Mesendoderm (in vitro differentiated cells): Measurements from ENCODE around the gene EIF3I.

Experiments used
- DNase-seq: peaks from one replicate; pipeline ENCODE4 v3.0.0; 2013
- H2AK5ac ChIP-seq: 2 replicates; pipeline ENCODE4 v1.6.1; 2013; ENCODE audit warnings: low read length, inconsistent platforms
- H2BK120ac ChIP-seq: 2 replicates; pipeline ENCODE4 v1.6.1; 2013; ENCODE audit warnings: low read depth, mild to moderate bottlenecking, low read length, moderate library complexity, mixed read lengths
- H2BK15ac ChIP-seq: replicated peaks from 2 replicates; pipeline ENCODE4 v1.6.1; 2013; ENCODE audit warnings: low read depth, mild to moderate bottlenecking, moderate library complexity
- H2BK5ac ChIP-seq: 2 replicates; pipeline ENCODE4 v1.6.1; 2013; ENCODE audit warnings: low read length, inconsistent platforms
- H3K18ac ChIP-seq: 2 replicates; pipeline ENCODE4 v1.6.1; 2013; ENCODE audit warnings: mild to moderate bottlenecking, low read length, mixed read lengths
- H3K23ac ChIP-seq: one replicate; pipeline ENCODE4 v1.6.1; 2013; ENCODE audit warnings: low read length
- H3K27ac ChIP-seq: 2 replicates; pipeline ENCODE4 v1.5.1; 2013; ENCODE audit warnings: low read depth, mild to moderate bottlenecking, inconsistent platforms, low read length, moderate library complexity
- H3K27me3 ChIP-seq: 2 replicates; pipeline ENCODE4 v1.6.1; 2013; ENCODE audit warnings: low read length, control low read depth, mild to moderate bottlenecking, inconsistent platforms; ENCODE audit not compliant: insufficient read depth, poor library complexity
- H3K36me3 ChIP-seq: 2 replicates; pipeline ENCODE4 v1.6.1; 2013; ENCODE audit warnings: low read length, inconsistent platforms; ENCODE audit not compliant: control insufficient read depth, insufficient read depth
- H3K4ac ChIP-seq: one replicate; pipeline ENCODE4 v1.6.1; 2013; ENCODE audit warnings: low read depth, mild to moderate bottlenecking, low read length, moderate library complexity
- H3K4me1 ChIP-seq: 2 replicates; pipeline ENCODE4 v1.6.1; 2013; ENCODE audit warnings: low read depth, low read length, inconsistent platforms; ENCODE audit not compliant: control insufficient read depth
- H3K4me2 ChIP-seq: 2 replicates; pipeline ENCODE4 v1.6.1; 2013; ENCODE audit warnings: low read length
- H3K4me3 ChIP-seq: 2 replicates; pipeline ENCODE4 v1.5.1; 2013; ENCODE audit warnings: mild to moderate bottlenecking, low read length
- H3K56ac ChIP-seq: one replicate; pipeline ENCODE4 v1.6.1; 2013; ENCODE audit warnings: low read length
- H3K79me1 ChIP-seq: 2 replicates; pipeline ENCODE4 v1.6.1; 2013; ENCODE audit warnings: low read length, inconsistent platforms
- H3K79me2 ChIP-seq: 2 replicates; pipeline ENCODE4 v1.6.1; 2013; ENCODE audit warnings: mild to moderate bottlenecking, low read length; ENCODE audit not compliant: control insufficient read depth, insufficient read depth
- H3K9ac ChIP-seq: 2 replicates; pipeline ENCODE4 v1.6.1; 2013; ENCODE audit warnings: low read length, inconsistent platforms
- H4K5ac ChIP-seq: one replicate; pipeline ENCODE4 v1.6.1; 2013; ENCODE audit warnings: low read length
- H4K8ac ChIP-seq: one replicate; pipeline ENCODE4 v1.6.1; 2013; ENCODE audit warnings: low read depth, mild to moderate bottlenecking, control low read depth, low read length, moderate library complexity
- WGBS: extraction: QIAGEN DNeasy Blood & Tissue Kit; methylation state at CpG from one replicate; pipeline ENCODE4 v1.1.7; 2013; ENCODE audit warnings: low lambda C conversion rate, missing lambda C conversion rate; ENCODE audit not compliant: insufficient coverage; ENCODE audit errors: extremely low coverage; 5-methylcytosine and 5-hydroxymethylcytosine counted together

The EIF3I gene

DNA sequence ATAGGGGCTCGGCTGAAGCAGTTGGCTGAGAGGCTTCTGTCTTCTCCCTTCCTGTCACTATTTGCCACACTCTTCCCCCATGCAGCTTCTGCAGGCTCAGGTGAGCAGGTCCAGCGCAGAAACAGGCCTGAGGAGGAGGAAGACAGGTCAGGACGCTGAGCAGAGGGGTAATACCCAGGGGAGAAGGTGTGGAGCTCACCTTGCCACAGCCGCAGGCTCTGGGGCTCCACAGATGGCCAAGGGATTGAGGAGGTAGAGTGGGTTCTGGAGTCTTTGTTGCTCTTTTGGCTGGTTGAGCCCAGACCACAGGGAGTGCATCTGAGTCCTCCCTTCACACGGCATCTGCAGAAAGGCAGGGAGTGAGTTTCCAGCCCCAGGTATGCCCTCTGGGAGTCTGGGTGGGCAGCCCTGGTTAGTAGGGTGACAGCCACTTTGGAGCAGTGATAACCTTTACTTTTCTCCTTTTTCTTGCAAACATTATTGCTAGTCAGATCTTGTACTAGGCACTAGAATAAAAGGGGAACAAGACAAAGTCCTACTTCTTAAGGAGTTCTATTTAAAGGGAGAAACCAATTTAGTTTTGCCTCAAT is 9.7 kb downstream of the EIF3I start:
- Histone ChIP-seq H2AK5ac (no peak overlapping the region), H4K5ac (no peak overlapping the region), H3K4ac (no peak overlapping the region), H3K23ac (no peak overlapping the region), H3K9ac (no peak overlapping the region), H2BK120ac (no peak overlapping the region), H3K79me2 (no peaks in the 10 kb centered on the region), H3K56ac (no peak overlapping the region), H3K27me3 (no peaks in the 10 kb centered on the region), H3K4me1 (no peaks in the 10 kb centered on the region), H3K4me3 (no peak overlapping the region), H3K36me3 (peaks cover 13% of the 10 kb centered on the region), H3K79me1 (no peaks in the 10 kb centered on the region), H3K4me2 (no peak overlapping the region), H4K8ac (no peak overlapping the region), H2BK5ac (no peak overlapping the region), H3K18ac (no peak overlapping the region), H2BK15ac (no peak overlapping the region), H3K27ac (no peak overlapping the region)
- WGBS, result no CpG with 5 or more reads among the region's 5 CpGs
- DNase-seq, result no peak

DNA sequence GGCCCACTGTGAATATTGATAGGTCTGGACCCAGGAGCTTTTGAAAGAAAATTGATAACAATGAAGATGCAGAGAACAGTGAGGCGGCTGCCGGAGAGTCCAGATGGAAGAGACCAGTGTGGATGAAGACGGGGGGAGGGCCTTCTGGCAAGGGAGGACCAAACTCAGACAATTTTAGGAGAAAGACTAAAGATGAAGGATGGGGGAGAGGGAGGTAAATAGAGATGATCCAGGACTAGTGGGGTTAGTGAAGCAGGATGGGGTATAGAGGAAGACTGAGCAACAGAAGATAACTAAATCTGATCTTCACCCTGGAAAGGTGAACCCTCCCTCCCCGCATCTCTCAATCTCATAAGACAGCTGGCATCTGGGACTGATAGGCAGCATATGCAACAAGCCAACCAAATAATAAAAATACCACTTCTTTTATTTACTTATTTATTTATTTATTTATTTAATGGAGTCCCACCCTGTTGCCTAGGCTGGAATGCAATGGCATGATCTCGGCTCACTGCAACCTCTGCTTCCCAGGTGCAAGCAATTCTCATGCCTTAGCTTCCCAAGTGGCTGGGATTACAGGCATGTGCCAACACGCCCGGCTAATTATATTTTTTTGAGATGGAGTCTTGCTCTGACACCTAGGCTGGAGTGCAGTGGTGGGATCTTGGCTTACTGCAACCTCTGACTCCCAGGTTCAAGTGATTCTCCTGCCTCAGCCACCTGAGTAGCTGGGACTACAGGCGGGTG is 10.5 kb downstream of the EIF3I start:
- H3K4me3 ChIP-seq, result no peak overlapping the region
- no peak overlapping the region for H2AK5ac ChIP-seq
- no peak overlapping the region for H3K27ac ChIP-seq
- H2BK120ac ChIP-seq, result no peak overlapping the region
- no peak overlapping the region for H4K8ac ChIP-seq
- no peaks in the 10 kb centered on the region for H3K4me1 ChIP-seq
- no peak overlapping the region for H3K23ac ChIP-seq
- H3K79me1 ChIP-seq, result no peaks in the 10 kb centered on the region
- no peak overlapping the region for H3K9ac ChIP-seq
- no peaks in the 10 kb centered on the region for H3K27me3 ChIP-seq
- H3K56ac ChIP-seq, result no peak overlapping the region
- H3K36me3 ChIP-seq, result peaks cover 13% of the 10 kb centered on the region
- no peaks in the 10 kb centered on the region for H3K79me2 ChIP-seq
- H2BK15ac ChIP-seq, result no peak overlapping the region
- H2BK5ac ChIP-seq, result no peak overlapping the region
- no peak overlapping the region for H3K4ac ChIP-seq
- no peak overlapping the region for H3K18ac ChIP-seq
- no peak for DNase-seq
- no peak overlapping the region for H4K5ac ChIP-seq
- H3K4me2 ChIP-seq, result no peak overlapping the region
- WGBS, result no CpG with 5 or more reads among the region's 8 CpGs

DNA sequence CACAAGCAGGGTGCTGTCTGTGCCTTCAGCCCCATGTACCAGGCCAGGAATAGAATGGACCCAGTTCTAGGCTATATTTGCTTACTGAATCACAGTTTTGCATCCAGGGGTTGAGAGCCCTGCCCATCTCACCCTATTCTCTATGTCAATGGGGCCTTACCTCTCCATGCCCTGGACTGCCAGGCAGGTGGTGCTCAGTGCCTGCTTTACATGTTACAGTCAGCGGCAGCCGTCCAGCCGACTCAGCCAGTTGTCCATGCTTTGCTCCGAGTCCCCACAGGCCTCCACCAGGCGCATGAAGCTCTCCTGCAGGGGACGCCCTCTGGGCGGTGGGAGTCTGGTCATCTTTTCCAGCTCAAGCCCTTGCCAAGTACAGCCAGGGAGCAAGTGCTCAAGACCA is 12.6 kb downstream of the EIF3I start:
- no peak overlapping the region for H4K8ac ChIP-seq
- H3K4ac ChIP-seq, result no peak overlapping the region
- H3K4me2 ChIP-seq, result no peak overlapping the region
- no peak for DNase-seq
- no peaks in the 10 kb centered on the region for H3K79me1 ChIP-seq
- no peak overlapping the region for H3K56ac ChIP-seq
- no peak overlapping the region for H3K18ac ChIP-seq
- H2BK5ac ChIP-seq, result no peak overlapping the region
- H3K4me3 ChIP-seq, result no peak overlapping the region
- H3K36me3 ChIP-seq, result peaks cover 5% of the 10 kb centered on the region
- H3K79me2 ChIP-seq, result no peaks in the 10 kb centered on the region
- H3K4me1 ChIP-seq, result no peaks in the 10 kb centered on the region
- no peaks in the 10 kb centered on the region for H3K27me3 ChIP-seq
- no peak overlapping the region for H4K5ac ChIP-seq
- no CpG with 5 or more reads among the region's 7 CpGs for WGBS
- H2AK5ac ChIP-seq, result no peak overlapping the region
- H2BK120ac ChIP-seq, result no peak overlapping the region
- H3K9ac ChIP-seq, result no peak overlapping the region
- no peak overlapping the region for H3K27ac ChIP-seq
- no peak overlapping the region for H2BK15ac ChIP-seq
- H3K23ac ChIP-seq, result no peak overlapping the region

DNA sequence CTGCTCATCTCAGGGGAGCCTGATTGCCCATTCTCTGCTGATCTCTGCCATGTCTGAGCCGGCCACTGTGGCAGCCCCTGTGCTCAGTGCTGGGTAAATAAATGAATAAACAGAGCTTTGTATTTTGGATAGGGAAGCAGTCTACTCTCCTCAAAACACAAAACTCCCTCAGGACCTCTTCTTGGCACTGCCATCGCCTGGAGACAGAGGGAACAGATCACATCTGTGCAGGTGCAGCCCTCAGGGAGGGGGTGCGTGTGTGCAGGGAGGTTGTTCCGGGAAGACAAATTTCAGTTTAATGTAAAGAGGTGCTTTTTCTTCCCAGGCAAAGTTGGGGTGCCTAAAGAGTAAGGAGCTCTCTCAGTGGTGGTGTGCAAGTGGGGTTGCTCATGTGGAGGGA is 17.1 kb downstream of the EIF3I start:
- H3K9ac ChIP-seq, result peak overlapping the region; percentile 65
- no peak overlapping the region for H2AK5ac ChIP-seq
- H2BK120ac ChIP-seq, result no peak overlapping the region
- H3K4me2 ChIP-seq, result peak overlapping the region; percentile 98
- no peak overlapping the region for H3K4me3 ChIP-seq
- H3K79me2 ChIP-seq, result no peaks in the 10 kb centered on the region
- no peak overlapping the region for H4K5ac ChIP-seq
- no peaks in the 10 kb centered on the region for H3K79me1 ChIP-seq
- H3K36me3 ChIP-seq, result no peaks in the 10 kb centered on the region
- no peak overlapping the region for H2BK5ac ChIP-seq
- no peak for DNase-seq
- H4K8ac ChIP-seq, result no peak overlapping the region
- no peak overlapping the region for H3K4ac ChIP-seq
- no peaks in the 10 kb centered on the region for H3K27me3 ChIP-seq
- no peak overlapping the region for H2BK15ac ChIP-seq
- no peaks in the 10 kb centered on the region for H3K4me1 ChIP-seq
- no peak overlapping the region for H3K23ac ChIP-seq
- no peak overlapping the region for H3K27ac ChIP-seq
- H3K18ac ChIP-seq, result no peak overlapping the region
- WGBS, result no CpG with 5 or more reads among the region's 4 CpGs
- peak overlapping the region; percentile 96 for H3K56ac ChIP-seq

DNA sequence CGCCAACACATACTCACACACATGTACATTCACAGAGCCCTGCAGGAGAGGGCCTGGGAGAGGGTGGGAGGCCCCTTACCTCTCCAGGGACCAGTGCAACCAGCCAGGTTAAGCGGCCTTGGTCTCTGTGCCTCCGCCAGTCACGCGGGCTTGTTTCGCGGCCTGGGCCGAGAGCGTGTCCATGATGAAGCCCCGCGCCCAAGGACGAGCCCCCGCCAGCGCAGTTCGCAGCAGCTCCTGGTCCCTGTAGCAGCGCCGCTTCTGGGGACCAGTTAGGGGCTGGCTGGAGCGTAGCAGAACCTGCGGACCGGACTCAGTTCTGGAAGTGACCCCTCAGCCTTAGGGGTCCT is 17.6 kb downstream of the EIF3I start:
- no peak overlapping the region for H3K4ac ChIP-seq
- no peaks in the 10 kb centered on the region for H3K36me3 ChIP-seq
- peak overlapping the region; percentile 10 for H2BK5ac ChIP-seq
- no peak overlapping the region for H3K27ac ChIP-seq
- no peak overlapping the region for H4K5ac ChIP-seq
- no peak overlapping the region for H2BK120ac ChIP-seq
- H3K18ac ChIP-seq, result peak overlapping the region; percentile 53
- no peaks in the 10 kb centered on the region for H3K79me1 ChIP-seq
- H4K8ac ChIP-seq, result no peak overlapping the region
- peak overlapping the region; percentile 96 for H3K56ac ChIP-seq
- no CpG with 5 or more reads among the region's 20 CpGs for WGBS
- no peaks in the 10 kb centered on the region for H3K79me2 ChIP-seq
- peak overlapping the region; percentile 98 for H3K4me2 ChIP-seq
- no peak overlapping the region for H2AK5ac ChIP-seq
- DNase-seq, result no peak
- H3K27me3 ChIP-seq, result no peaks in the 10 kb centered on the region
- peak overlapping the region; percentile 20 for H3K4me3 ChIP-seq
- H3K23ac ChIP-seq, result peak overlapping the region; percentile 68
- H3K9ac ChIP-seq, result peak overlapping the region; percentile 65
- no peak overlapping the region for H2BK15ac ChIP-seq
- no peaks in the 10 kb centered on the region for H3K4me1 ChIP-seq
